ENCODE measurements around the gene E2F6. TPM values are rescaled to one million over a fixed set of nuclear protein-coding genes. Genes with fewer than 3 reads are reported as not detected.
A peak's percentile ranks its signal among the peaks of the same experiment; 100 is the strongest.

Gene E2F6
- total RNA-seq, 1 experiment from 2014 or later, result 25.6 TPM

DNA sequence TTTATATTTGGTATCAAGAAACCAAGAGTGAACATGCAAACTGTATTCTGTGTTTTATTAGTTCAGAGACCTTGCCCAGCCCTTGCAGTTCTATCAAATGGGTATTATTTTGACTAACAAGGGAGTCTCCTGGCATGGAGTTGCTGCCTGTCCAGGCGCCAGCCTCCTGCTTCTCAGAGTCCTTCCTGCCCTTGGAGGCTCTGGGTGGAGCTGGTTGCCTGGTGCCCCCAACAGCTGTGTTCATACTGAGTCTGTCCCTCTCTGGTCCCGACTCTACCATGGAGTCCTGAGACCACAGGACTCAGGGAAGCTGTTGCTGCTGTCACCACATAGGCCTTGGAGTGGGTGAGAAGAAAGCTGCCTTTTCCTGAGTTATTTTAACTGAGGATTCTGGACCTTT lies 41.6 kb upstream of the E2F6 start:
- DNase-seq, result no peak
- no TSS peak for BruUV-seq (replicated peaks)
- no peaks in the 10 kb centered on the region for H3K36me3 Mint-ChIP-seq (ENCODE audit: insufficient read depth, unreplicated experiment)
- H3K27ac Mint-ChIP-seq (ENCODE audit: unreplicated experiment), result no peak overlapping the region
- H3K9me3 Mint-ChIP-seq (ENCODE audit: low read depth, unreplicated experiment), result peaks cover 3% of the 10 kb centered on the region
- CTCF ChIA-PET, result no interaction called here
- intact Hi-C loops (cut with micrococcal nuclease; ENCODE audit: unreplicated experiment), result no loop called here
- no peak overlapping the region for H3K4me3 Mint-ChIP-seq (ENCODE audit: low read depth, unreplicated experiment)
- peaks cover 17% of the 10 kb centered on the region for H3K4me1 Mint-ChIP-seq (ENCODE audit: low read depth, unreplicated experiment)
- TF ChIP-seq CTCF (IDR thresholded peaks at IDR 0.05; ENCODE audit: unreplicated experiment), result no peak
- H3K27me3 Mint-ChIP-seq (ENCODE audit: unreplicated experiment), result peaks cover 30% of the 10 kb centered on the region

DNA sequence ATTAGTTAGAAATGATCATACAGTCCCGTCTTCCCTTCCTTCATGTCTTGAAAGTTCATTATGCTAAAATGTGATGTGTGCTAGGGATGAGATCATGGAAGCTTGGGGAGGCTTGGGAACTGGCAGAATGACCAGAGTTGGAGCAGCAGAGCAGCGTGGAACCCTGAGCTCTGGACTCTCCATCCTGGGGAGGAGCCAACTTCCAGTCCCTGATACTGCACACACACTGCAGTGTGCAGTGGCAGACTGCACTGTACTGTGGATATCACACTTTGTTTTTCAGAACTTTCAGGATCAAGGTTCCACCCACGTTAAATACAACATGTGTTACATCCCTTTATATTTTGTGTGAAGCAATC lies 40.6 kb upstream of the E2F6 start:
- Mint-ChIP-seq H3K36me3 (ENCODE audit: insufficient read depth, unreplicated experiment) (no peaks in the 10 kb centered on the region), H3K4me3 (ENCODE audit: low read depth, unreplicated experiment) (no peak overlapping the region), H3K4me1 (ENCODE audit: low read depth, unreplicated experiment) (peaks cover 17% of the 10 kb centered on the region), H3K27ac (ENCODE audit: unreplicated experiment) (no peak overlapping the region), H3K27me3 (ENCODE audit: unreplicated experiment) (peaks cover 21% of the 10 kb centered on the region), H3K9me3 (ENCODE audit: low read depth, unreplicated experiment) (peaks cover 3% of the 10 kb centered on the region)
- CTCF ChIA-PET, result no interaction called here
- BruUV-seq (replicated peaks), result no TSS peak
- DNase-seq, result no peak
- no peak for TF ChIP-seq CTCF (IDR thresholded peaks at IDR 0.05; ENCODE audit: unreplicated experiment)
- intact Hi-C loops (cut with micrococcal nuclease; ENCODE audit: unreplicated experiment), result no loop called here

- no peak for TF ChIP-seq CTCF (IDR thresholded peaks at IDR 0.05; ENCODE audit: unreplicated experiment)
- Mint-ChIP-seq H3K36me3 (ENCODE audit: insufficient read depth, unreplicated experiment) (no peaks in the 10 kb centered on the region), H3K27me3 (ENCODE audit: unreplicated experiment) (peaks cover 14% of the 10 kb centered on the region), H3K4me3 (ENCODE audit: low read depth, unreplicated experiment) (no peak overlapping the region), H3K4me1 (ENCODE audit: low read depth, unreplicated experiment) (peaks cover 17% of the 10 kb centered on the region), H3K9me3 (ENCODE audit: low read depth, unreplicated experiment) (peaks cover 3% of the 10 kb centered on the region), H3K27ac (ENCODE audit: unreplicated experiment) (no peak overlapping the region)
- peak; percentile 40 for DNase-seq
- CTCF ChIA-PET, result no interaction called here
- intact Hi-C loops (cut with micrococcal nuclease; ENCODE audit: unreplicated experiment), result no loop called here
- no TSS peak for BruUV-seq (replicated peaks)
Observed at GRCh38 chr2:11505652-11506610, 40.0 kb upstream of the E2F6 start.

GRCh38 chr2:11503354-11503927 lies 37.5 kb upstream of the E2F6 start:
- no TSS peak for BruUV-seq (replicated peaks)
- no peak for TF ChIP-seq CTCF (IDR thresholded peaks at IDR 0.05; ENCODE audit: unreplicated experiment)
- Mint-ChIP-seq H3K27me3 (ENCODE audit: unreplicated experiment) (no peaks in the 10 kb centered on the region), H3K36me3 (ENCODE audit: insufficient read depth, unreplicated experiment) (no peaks in the 10 kb centered on the region), H3K9me3 (ENCODE audit: low read depth, unreplicated experiment) (peaks cover 3% of the 10 kb centered on the region), H3K4me3 (ENCODE audit: low read depth, unreplicated experiment) (no peak overlapping the region), H3K27ac (ENCODE audit: unreplicated experiment) (no peak overlapping the region), H3K4me1 (ENCODE audit: low read depth, unreplicated experiment) (peaks cover 24% of the 10 kb centered on the region)
- CTCF ChIA-PET, result no interaction called here
- intact Hi-C loops (cut with micrococcal nuclease; ENCODE audit: unreplicated experiment), result no loop called here
- DNase-seq, result no peak

Measured in Calu3 (cell line).